Erythroblast (primary cell): ENCODE results near the gene B4GALT7.

ENCODE experiments used
- GATA1 ChIP-seq: IDR thresholded peaks from 2 replicates; pipeline ENCODE4 v1.6.1; 2011; ENCODE audit warnings: low read depth, mild to moderate bottlenecking, control low read depth, low read length, moderate library complexity
- POLR2A ChIP-seq: IDR thresholded peaks from 2 replicates; pipeline ENCODE4 v1.6.1; 2011; ENCODE audit warnings: mild to moderate bottlenecking, low read length

- TF ChIP-seq POLR2A = no peak
- TF ChIP-seq GATA1 = no peak
These were observed 44.7 kb upstream of the B4GALT7 start for GRCh38 chr5:177555228-177555627.
